ENCODE results near the gene KRT40.

Gene KRT40

DNA sequence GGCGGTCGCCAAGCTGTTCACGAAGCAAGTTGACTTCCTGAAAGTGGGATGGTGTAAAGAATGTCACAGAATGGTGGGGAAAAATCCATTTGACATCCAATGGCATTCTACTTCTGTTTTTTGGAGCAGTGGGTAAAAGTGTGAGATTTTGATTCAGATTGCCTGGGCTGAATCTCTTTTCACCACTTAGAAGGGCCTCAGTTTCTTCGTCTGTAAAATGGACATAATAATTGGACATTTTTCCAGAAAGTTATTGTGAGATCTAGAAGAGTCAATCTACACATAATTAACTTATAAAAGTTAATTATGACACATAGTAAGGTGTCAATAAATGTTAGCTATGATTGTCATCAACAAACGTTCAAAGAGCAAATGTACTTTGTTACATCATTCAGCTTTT, 3.0 kb downstream of the KRT40 start:
- DNase-seq (ENCODE audit: low spot score in 2 of 2), result no peak
- H3K9me3 ChIP-seq, result no peaks in the 10 kb centered on the region
- H3K4me1 ChIP-seq, result no peaks in the 10 kb centered on the region
- peaks cover 16% of the 10 kb centered on the region for H3K27me3 ChIP-seq (ENCODE audit: low read depth)
- no peaks in the 10 kb centered on the region for H3K36me3 ChIP-seq (replicated peaks)
- in situ Hi-C loops (cut with MboI; ENCODE audit: low sequenced_read_pairs), result no loop called here
- no peak overlapping the region for H3K4me3 ChIP-seq

DNA sequence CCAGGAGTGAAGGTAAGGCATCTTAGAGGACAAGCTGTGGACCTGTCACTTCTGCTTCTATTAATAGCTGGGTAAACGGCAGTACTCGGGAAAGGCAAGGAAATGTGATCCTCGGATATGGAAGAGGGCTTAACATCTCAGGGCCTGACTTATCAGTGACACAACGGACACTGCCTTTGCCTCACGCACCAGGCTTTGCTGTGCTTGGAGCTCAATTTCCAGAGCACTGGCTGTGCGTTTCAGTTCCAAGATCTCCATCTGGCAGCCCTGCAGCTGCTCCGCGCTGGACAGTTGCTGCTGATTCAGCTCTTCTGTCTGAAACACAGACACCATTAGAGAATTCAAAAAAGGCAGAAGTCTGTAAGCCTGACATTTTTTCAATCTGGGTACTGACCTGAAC, 3.5 kb downstream of the KRT40 start:
- Histone ChIP-seq H3K4me1 (no peaks in the 10 kb centered on the region), H3K36me3 (replicated peaks) (no peaks in the 10 kb centered on the region), H3K4me3 (no peak overlapping the region), H3K27me3 (ENCODE audit: low read depth) (peaks cover 17% of the 10 kb centered on the region), H3K9me3 (no peaks in the 10 kb centered on the region)
- in situ Hi-C loops (cut with MboI; ENCODE audit: low sequenced_read_pairs), result no loop called here
- DNase-seq (ENCODE audit: low spot score in 2 of 2), result no peak

DNA sequence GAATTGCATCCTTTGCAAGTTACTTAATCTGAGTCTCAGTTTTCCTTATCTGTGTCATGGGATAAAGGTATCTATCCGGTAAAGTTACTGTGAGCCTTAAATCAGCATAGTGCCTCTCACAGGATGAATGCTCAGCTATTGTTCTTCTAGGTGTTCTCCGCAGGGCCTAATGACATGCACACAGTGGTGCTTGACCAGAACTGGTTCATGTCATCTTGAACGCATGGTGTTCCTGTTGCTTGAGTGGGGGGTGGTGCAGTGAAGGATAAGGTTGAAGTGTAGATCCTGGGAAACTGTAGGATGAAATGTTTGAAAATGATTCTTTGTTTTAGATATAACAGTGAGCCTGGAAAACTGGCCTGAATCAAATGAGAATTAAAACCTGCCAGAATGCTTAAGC, 4.0 kb downstream of the KRT40 start:
- in situ Hi-C loops (cut with MboI; ENCODE audit: low sequenced_read_pairs), result no loop called here
- Histone ChIP-seq H3K4me3 (no peak overlapping the region), H3K4me1 (no peaks in the 10 kb centered on the region), H3K36me3 (replicated peaks) (no peaks in the 10 kb centered on the region), H3K27me3 (ENCODE audit: low read depth) (peaks cover 21% of the 10 kb centered on the region), H3K9me3 (no peaks in the 10 kb centered on the region)
- no peak for DNase-seq (ENCODE audit: low spot score in 2 of 2)

DNA sequence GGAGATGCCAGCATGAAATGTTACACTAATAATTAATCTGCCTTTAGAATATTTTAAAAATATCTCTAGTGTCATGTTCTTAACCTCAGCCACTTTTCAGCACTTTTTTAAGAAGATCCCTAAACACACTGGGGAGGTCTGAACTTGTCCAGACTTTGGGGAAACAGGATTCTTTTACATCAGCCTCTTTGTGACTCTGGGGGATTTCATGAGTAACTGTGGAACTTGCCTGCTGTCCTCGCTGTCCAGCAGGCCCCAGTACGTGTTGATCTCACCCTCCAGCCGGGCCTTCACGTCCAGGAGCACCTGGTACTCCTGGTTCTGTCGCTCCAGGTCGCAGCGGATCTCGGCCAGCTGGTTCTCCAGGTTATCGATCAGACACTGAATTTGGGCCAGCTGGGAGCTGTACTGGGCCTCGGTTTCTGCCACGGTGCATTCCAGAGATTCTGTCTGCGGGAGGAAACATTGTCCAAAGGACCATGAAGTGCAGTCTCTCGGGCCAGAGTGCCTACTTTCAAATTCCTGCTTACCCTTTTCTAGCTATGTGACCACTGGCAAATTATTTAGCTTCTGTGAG, 5.5 kb downstream of the KRT40 start:
- no peak for DNase-seq (ENCODE audit: low spot score in 2 of 2)
- peaks cover 11% of the 10 kb centered on the region for H3K27me3 ChIP-seq (ENCODE audit: low read depth)

DNA sequence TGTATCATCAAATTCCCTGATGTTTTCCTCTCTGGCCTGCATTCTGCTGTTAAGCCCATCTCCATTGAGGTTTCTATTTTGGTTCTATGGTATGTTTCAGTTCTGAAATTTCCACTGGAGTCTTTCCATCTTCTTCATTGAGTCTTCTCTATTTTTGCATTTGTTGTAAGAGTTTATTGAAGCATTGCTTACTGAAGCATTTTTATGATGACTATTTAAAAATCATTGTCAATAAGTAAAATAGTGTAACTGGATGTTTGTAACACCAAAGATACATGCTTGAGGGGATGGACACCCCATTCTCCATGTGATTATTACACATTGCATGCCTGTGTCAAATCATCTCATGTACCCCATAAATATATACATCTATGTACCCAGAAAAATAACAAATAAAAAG, 8.6 kb downstream of the KRT40 start:
- in situ Hi-C loops (cut with MboI; ENCODE audit: low sequenced_read_pairs), result no loop called here
- Histone ChIP-seq H3K4me3 (no peak overlapping the region), H3K9me3 (no peaks in the 10 kb centered on the region), H3K4me1 (no peaks in the 10 kb centered on the region), H3K36me3 (replicated peaks) (no peaks in the 10 kb centered on the region), H3K27me3 (ENCODE audit: low read depth) (peaks cover 11% of the 10 kb centered on the region)
- no peak for DNase-seq (ENCODE audit: low spot score in 2 of 2)

More for the DNA sequence above, 5.5 kb downstream of the KRT40 start:
- Histone ChIP-seq H3K4me3 (no peak overlapping the region), H3K36me3 (replicated peaks) (no peaks in the 10 kb centered on the region), H3K4me1 (no peaks in the 10 kb centered on the region), H3K9me3 (no peaks in the 10 kb centered on the region)
- in situ Hi-C loops (cut with MboI; ENCODE audit: low sequenced_read_pairs), result no loop called here

DNA sequence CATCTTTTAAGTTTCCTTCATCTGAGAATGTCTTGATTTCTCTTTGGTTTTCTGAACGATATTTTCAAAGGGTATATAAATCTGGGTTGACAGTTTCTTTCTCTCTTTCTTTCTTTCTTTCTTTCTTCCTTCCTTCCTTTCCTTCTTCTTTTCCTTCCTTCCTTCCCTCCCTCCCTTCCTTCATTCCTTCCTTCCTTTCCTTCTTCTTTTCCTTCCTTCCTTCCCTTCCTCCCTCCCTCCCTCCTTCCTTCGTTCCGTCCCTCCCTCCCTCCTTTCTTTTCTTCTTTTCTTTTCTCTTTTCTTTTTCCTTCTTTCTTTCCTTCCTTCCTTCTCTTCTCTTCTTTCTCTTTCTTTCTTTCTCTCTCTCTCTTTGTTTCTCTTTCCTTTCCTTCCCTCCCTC, 9.8 kb downstream of the KRT40 start:
- in situ Hi-C loops (cut with MboI; ENCODE audit: low sequenced_read_pairs), result no loop called here
- H3K36me3 ChIP-seq (replicated peaks), result no peaks in the 10 kb centered on the region
- H3K4me3 ChIP-seq, result no peak overlapping the region
- peaks cover 11% of the 10 kb centered on the region for H3K27me3 ChIP-seq (ENCODE audit: low read depth)
- DNase-seq (ENCODE audit: low spot score in 2 of 2), result no peak
- H3K9me3 ChIP-seq, result no peaks in the 10 kb centered on the region
- no peaks in the 10 kb centered on the region for H3K4me1 ChIP-seq

DNA sequence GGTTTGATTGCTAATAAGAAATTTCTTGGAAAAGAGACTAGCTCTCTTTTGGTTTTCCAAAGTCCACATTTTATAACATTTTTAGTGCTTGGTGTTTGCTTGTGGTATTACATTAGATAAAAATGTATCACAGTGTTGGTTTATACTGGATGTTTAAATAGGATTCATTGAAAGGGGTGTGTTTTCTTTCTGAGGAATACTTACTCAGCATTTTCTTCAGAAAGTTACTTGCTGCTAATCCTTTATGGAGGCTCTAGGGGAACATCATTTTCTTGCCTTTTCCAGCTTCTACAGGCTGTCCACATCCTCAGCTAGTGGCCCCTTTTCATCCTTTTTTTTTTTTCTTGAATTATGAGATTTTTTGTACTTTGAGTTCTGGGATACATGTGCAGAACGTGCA, 16.5 kb downstream of the KRT40 start:
- Histone ChIP-seq H3K9me3 (no peaks in the 10 kb centered on the region), H3K4me1 (no peaks in the 10 kb centered on the region), H3K27me3 (ENCODE audit: low read depth) (peaks cover 9% of the 10 kb centered on the region), H3K4me3 (no peak overlapping the region), H3K36me3 (replicated peaks) (no peaks in the 10 kb centered on the region)
- in situ Hi-C loops (cut with MboI; ENCODE audit: low sequenced_read_pairs), result no loop called here
- no peak for DNase-seq (ENCODE audit: low spot score in 2 of 2)

DNA sequence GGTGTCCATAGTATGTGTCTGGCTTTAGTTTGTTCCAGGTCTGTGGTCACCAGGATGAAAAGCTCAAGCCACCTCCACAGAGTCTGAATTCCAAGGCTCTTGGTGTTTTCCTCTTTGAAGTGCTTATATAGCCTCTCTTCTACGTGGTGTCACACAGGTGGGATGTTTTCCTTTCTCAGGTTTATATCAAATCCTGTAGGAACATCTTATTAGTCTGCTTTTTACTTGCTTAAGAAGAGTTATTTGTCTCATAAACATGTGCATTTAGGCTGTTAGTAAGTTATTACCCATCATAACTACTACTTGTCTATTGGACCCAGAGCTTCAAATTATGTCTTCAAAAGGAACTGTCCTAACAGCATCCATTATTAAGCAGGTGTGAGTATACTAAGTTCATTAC, 17.3 kb downstream of the KRT40 start, which contains the start of gene KRT39:
KRT39 (minus strand) TSS at position 101 of the 400 bp plus-strand sequence; CDS start at position 9, 92 bp downstream.
- H3K27me3 ChIP-seq (ENCODE audit: low read depth), result peaks cover 9% of the 10 kb centered on the region
- no peak for DNase-seq (ENCODE audit: low spot score in 2 of 2)
- in situ Hi-C loops (cut with MboI; ENCODE audit: low sequenced_read_pairs), result no loop called here
- H3K36me3 ChIP-seq (replicated peaks), result no peaks in the 10 kb centered on the region
- H3K4me1 ChIP-seq, result no peaks in the 10 kb centered on the region
- no peak within 1 kb of the TSS for H3K4me3 ChIP-seq
- H3K9me3 ChIP-seq, result no peaks in the 10 kb centered on the region

DNA sequence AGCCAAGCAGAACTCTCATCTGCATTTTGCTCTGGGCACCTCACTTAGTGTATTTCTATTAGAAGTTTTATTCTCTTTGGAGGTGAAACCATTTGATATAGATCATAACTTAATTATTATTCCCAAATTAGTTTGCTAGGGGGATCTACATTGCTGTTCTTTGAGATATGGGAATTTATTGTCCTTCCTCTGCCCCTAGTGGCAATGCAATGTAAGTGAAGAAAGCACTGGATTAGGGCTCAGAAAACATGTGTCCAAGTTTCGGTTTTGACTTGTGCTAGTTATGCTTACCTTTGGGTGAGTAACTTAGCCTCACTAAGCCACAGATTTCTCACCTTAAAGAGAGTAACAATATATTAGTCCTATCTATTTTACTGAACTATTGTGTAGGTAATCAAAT, 20.3 kb downstream of the KRT40 start:
- in situ Hi-C loops (cut with MboI; ENCODE audit: low sequenced_read_pairs), result no loop called here
- Histone ChIP-seq H3K9me3 (no peaks in the 10 kb centered on the region), H3K27me3 (ENCODE audit: low read depth) (peaks cover 4% of the 10 kb centered on the region; the same call in 1 of the 2 replicates), H3K4me1 (no peaks in the 10 kb centered on the region), H3K4me3 (no peak overlapping the region), H3K36me3 (replicated peaks) (no peaks in the 10 kb centered on the region)
- DNase-seq (ENCODE audit: low spot score in 2 of 2), result peak in 1 of 2 experiments; percentile 44

DNA sequence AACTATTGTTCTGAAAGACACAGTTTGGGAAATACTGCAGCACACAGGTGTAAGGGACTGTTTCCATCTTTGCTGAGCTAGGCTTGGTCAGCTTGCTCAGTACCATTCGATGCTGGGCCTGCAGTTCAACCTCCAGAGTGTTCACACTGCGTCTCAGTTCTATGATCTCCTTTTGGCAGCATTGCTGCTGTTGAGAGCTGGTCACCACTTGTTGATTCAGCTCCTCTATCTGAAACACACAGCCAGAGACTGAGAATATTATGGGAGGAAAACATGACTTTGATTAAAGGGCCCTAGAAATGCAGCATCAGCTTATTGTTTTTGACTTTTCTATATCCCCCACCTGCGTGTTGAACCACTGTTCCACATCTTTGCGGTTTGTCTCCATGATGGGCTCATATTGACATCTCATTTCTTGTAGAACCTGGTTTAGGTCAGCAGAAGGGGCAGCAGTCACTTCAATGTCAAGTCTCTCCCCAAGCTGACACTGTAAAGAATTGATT, 22.0 kb downstream of the KRT40 start:
- peaks cover 4% of the 10 kb centered on the region; the same call in 1 of the 2 replicates for H3K27me3 ChIP-seq (ENCODE audit: low read depth)
- in situ Hi-C loops (cut with MboI; ENCODE audit: low sequenced_read_pairs), result no loop called here
- no peaks in the 10 kb centered on the region for H3K4me1 ChIP-seq

DNA sequence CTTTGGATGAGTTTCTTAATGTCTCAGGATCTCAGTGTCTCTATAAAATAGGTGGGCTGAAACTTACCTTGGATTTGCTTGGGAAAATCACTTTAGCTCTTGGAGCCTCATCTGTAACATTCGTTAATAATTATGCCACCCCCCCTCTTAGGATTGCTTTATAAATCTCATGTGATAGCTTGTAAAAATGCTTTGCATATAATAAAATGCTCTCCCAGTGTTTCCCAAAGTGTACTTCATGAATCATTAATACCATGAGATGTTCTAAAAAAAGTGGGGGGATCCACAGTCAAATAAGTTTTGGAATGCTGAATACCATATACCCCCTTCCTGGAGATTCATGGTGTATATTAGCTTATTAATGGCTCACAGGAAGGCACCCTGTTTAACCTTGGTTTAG, 22.5 kb downstream of the KRT40 start:
- DNase-seq (ENCODE audit: low spot score in 2 of 2), result no peak
- in situ Hi-C loops (cut with MboI; ENCODE audit: low sequenced_read_pairs), result no loop called here

More for the DNA sequence above, 22.0 kb downstream of the KRT40 start:
- no peaks in the 10 kb centered on the region for H3K9me3 ChIP-seq
- H3K36me3 ChIP-seq (replicated peaks), result no peaks in the 10 kb centered on the region
- no peak for DNase-seq (ENCODE audit: low spot score in 2 of 2)
- no peak overlapping the region for H3K4me3 ChIP-seq

DNA sequence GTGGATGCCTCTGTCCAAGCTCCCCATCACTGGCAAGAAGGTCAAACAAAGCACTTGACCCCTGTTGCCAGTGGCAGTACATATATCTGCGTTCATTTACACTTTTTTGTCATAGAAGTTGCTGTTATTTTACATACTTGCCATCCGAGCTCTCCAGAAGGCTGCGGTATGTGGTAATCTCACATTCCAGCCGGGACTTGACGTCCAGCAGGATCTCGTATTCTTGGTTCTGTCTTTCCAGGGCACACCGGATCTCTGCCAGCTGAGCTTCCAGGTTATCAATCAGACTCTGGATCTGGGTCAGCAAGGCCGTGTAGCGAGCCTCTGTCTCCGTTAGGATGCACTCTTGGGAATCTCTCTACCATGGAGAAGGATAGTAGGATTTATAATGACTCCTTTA, 24.0 kb downstream of the KRT40 start:
- H3K27me3 ChIP-seq (ENCODE audit: low read depth), result no peaks in the 10 kb centered on the region
- no peaks in the 10 kb centered on the region for H3K9me3 ChIP-seq
- H3K36me3 ChIP-seq (replicated peaks), result no peaks in the 10 kb centered on the region
- in situ Hi-C loops (cut with MboI; ENCODE audit: low sequenced_read_pairs), result no loop called here
- no peak overlapping the region for H3K4me3 ChIP-seq
- no peak for DNase-seq (ENCODE audit: low spot score in 2 of 2)
- no peaks in the 10 kb centered on the region; the same call in 1 of the 2 replicates for H3K4me1 ChIP-seq

More for the DNA sequence above, 22.5 kb downstream of the KRT40 start:
- Histone ChIP-seq H3K36me3 (replicated peaks) (no peaks in the 10 kb centered on the region), H3K4me3 (no peak overlapping the region), H3K27me3 (ENCODE audit: low read depth) (peaks cover under 1% of the 10 kb centered on the region; the same call in 1 of the 2 replicates), H3K9me3 (no peaks in the 10 kb centered on the region), H3K4me1 (no peaks in the 10 kb centered on the region; the same call in 1 of the 2 replicates)

DNA sequence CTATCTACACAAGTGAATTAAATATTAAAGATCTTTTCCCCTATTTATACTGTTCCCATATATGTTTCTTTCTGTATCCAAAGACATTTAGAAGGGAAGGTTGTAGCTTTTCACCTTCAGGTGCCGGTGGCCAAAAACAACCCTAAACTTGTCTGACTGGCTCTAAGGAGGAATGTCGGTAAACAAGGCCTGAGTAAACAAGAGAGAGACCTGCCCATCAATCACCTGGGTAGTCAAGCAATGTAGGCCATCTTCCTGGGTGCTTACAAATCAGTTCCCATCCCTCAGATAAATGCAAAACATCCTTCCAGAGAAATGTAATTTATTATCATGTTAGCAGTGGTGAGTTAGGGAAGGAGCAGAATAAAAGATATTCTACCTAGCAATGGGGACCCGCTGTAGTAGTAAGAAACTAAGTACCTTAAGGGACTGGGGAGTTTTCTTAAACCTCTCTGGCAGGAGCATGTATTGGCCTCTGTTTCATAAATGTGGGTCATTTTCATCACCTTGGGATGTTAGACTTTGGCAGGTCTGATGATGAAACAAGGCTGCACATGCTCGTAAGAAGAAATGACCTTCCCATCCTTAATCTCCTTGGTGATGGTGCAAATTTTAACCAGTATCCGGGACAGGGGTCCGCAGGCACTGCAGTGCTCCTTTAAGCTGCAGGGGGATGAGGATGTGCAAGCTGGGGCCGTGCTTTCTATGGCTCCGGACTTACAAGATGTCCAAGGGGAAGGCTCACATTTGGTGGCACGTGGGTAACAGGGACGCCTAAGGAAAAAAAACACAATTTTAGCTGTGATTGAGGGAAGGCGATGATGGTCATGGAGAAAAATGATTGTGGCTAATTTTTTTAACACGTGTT, 25.8 kb downstream of the KRT40 start:
- H3K27me3 ChIP-seq (ENCODE audit: low read depth), result no peaks in the 10 kb centered on the region
- in situ Hi-C loops (cut with MboI; ENCODE audit: low sequenced_read_pairs), result no loop called here
- DNase-seq (ENCODE audit: low spot score in 2 of 2), result no peak
- no peaks in the 10 kb centered on the region for H3K9me3 ChIP-seq
- H3K4me1 ChIP-seq, result no peaks in the 10 kb centered on the region; the same call in 1 of the 2 replicates
- H3K4me3 ChIP-seq, result no peak overlapping the region
- H3K36me3 ChIP-seq (replicated peaks), result no peaks in the 10 kb centered on the region

Measured in HAP-1 (cell line).